CD4-positive, alpha-beta T cell treated with Interferon alpha-2 for 1 hour (primary cell): ENCODE data around the gene UBE4B.

Experiments used
- DNase-seq, 2 donors: peaks; one replicate each; pipeline ENCODE4 v3.0.0-alpha.2; 2020 to 2022

Gene UBE4B

GRCh38 chr1:10121688-10122087 is 88.9 kb downstream of the UBE4B start:
- no peak for DNase-seq

- DNase-seq, result no peak
Measured at GRCh38 chr1:10122926-10123325, 90.2 kb downstream of the UBE4B start.

- no peak for DNase-seq
Measured at GRCh38 chr1:10128101-10128765, 95.5 kb downstream of the UBE4B start.

- DNase-seq, result no peak
Measured at GRCh38 chr1:10132316-10132715, 99.6 kb downstream of the UBE4B start.

- no peak for DNase-seq
Measured at GRCh38 chr1:10132852-10133251, 100.1 kb downstream of the UBE4B start.

- DNase-seq, result no peak
Measured at GRCh38 chr1:10140981-10141380, 108.2 kb downstream of the UBE4B start.

GRCh38 chr1:10143961-10144485 is 111.3 kb downstream of the UBE4B start:
- no peak for DNase-seq

GRCh38 chr1:10146391-10146790 is 113.6 kb downstream of the UBE4B start:
- no peak for DNase-seq

- DNase-seq, result no peak
Measured at GRCh38 chr1:10149231-10149630, 116.5 kb downstream of the UBE4B start.

- DNase-seq, result peak; percentile 9 to 21
Measured at GRCh38 chr1:10152709-10153284, 120.0 kb downstream of the UBE4B start.

- no peak for DNase-seq
Measured at GRCh38 chr1:10155087-10155712, 122.4 kb downstream of the UBE4B start.

- DNase-seq, result no peak
Measured at GRCh38 chr1:10160173-10160572, 127.4 kb downstream of the UBE4B start.

- DNase-seq, result no peak
Measured at GRCh38 chr1:10160907-10161490, 128.2 kb downstream of the UBE4B start.

GRCh38 chr1:10161541-10162290 is 129.0 kb downstream of the UBE4B start:
- DNase-seq, result no peak

GRCh38 chr1:10168912-10169514 is 136.3 kb downstream of the UBE4B start:
- no peak for DNase-seq

- peak in 1 of 2 donors; percentile 41 for DNase-seq
Measured at GRCh38 chr1:10170239-10170574, 137.4 kb downstream of the UBE4B start.

- no peak for DNase-seq
Measured at GRCh38 chr1:10171105-10171767, 138.5 kb downstream of the UBE4B start.

- no peak for DNase-seq
Measured at GRCh38 chr1:10171995-10172669, 139.4 kb downstream of the UBE4B start.

GRCh38 chr1:10173582-10173981 is 140.8 kb downstream of the UBE4B start:
- DNase-seq, result no peak

GRCh38 chr1:10177876-10178275 is 145.1 kb downstream of the UBE4B start:
- no peak for DNase-seq

GRCh38 chr1:10178597-10179405 is 146.0 kb downstream of the UBE4B start:
- DNase-seq, result no peak
